Measurements from ENCODE around the gene LHB. TPM values are rescaled to one million over a fixed set of nuclear protein-coding genes. Genes with fewer than 3 reads are reported as not detected.
A peak's percentile ranks its signal among the peaks of the same experiment; 100 is the strongest.
"Not testable (repeated sequence)": the region's sequence is repeated elsewhere in the genome, so short reads cannot be mapped to it uniquely, and the experiment has no call there.

LHB gene
- total and polyA plus RNA-seq, 2 donors = 1.2 TPM; not detected in 1

DNA sequence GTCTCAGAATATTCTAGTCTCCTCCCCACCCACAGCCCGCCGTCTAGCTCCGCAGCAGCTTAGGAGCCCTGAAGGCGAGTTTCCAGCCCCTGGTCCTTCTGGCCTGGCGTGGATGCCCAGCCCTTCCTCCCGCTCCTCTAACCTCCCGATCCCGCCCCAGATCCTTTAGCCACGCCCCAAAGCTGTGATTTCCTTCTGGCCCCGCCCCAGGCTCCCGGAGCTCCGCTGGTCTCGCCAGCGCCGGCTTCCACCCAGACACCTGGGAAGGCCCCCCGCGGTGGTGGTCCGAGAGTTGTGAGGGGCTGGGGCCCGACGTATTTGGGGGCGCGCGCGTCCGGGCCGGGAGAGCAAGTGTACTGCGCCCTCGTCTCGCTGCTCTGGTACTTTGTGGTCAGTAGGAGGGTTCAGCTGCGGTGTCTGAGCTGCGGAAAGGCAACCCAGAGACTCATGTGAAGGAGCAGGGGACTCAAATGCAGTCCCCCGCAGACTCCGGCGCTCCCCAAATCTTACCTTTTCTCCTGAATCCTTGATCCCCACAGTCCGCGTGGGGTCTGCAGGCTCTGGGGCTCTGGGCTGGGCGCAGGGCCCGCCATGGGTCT, 40.8 kb upstream of the LHB start, which contains the start of gene CGB7:
CGB7 (minus strand) TSS at position 114 of the 599 bp plus-strand sequence. CDS start 2,374 bp downstream, outside the sequence.
- peaks cover 0 to 20% of the 10 kb centered on the region in 2 donors for H3K4me1 ChIP-seq (ENCODE audit: control insufficient read depth in 2 of 2, insufficient read depth in 2 of 2, low read length in 2 of 2)
- no peak within 1 kb of the TSS for H3K27ac ChIP-seq (ENCODE audit: low read depth in 1 of 2, low read length in 1 of 2)
- H3K27me3 ChIP-seq (ENCODE audit: control insufficient read depth in 2 of 2, insufficient read depth in 1 of 2, low read length in 1 of 2) = peaks cover 31 to 78% of the 10 kb centered on the region in 2 donors
- DNase-seq (ENCODE audit: low read depth in 6 of 9, low spot score in 9 of 9) = no peak
- H3K36me3 ChIP-seq (ENCODE audit: control insufficient read depth in 2 of 2, insufficient read depth in 2 of 2, low read length in 1 of 2) = no peaks in the 10 kb centered on the region
- no peaks in the 10 kb centered on the region for H3K9me3 ChIP-seq (ENCODE audit: control insufficient read depth in 2 of 2, insufficient read depth in 1 of 2, low read length in 1 of 2)
- H3K4me3 ChIP-seq (ENCODE audit: low read length in 2 of 2) = peak within 1 kb of the TSS in 1 of 2 donors; percentile 48
- 4% methylated on average over 38 of the region's 38 CpGs for WGBS

- WGBS = 4% methylated on average over 34 of the region's 34 CpGs
- not testable (repeated sequence) for DNase-seq (ENCODE audit: low read depth in 6 of 9, low spot score in 9 of 9); H3K27ac ChIP-seq (ENCODE audit: low read depth in 1 of 2, low read length in 1 of 2); H3K36me3 ChIP-seq (ENCODE audit: control insufficient read depth in 2 of 2, insufficient read depth in 2 of 2, low read length in 1 of 2); H3K9me3 ChIP-seq (ENCODE audit: control insufficient read depth in 2 of 2, insufficient read depth in 1 of 2, low read length in 1 of 2)
- Histone ChIP-seq H3K27me3 (ENCODE audit: control insufficient read depth in 2 of 2, insufficient read depth in 1 of 2, low read length in 1 of 2) (peaks cover 31 to 71% of the 10 kb centered on the region in 2 donors), H3K4me3 (ENCODE audit: low read length in 2 of 2) (peak overlapping the region in 1 of 2 donors; percentile 48), H3K4me1 (ENCODE audit: control insufficient read depth in 2 of 2, insufficient read depth in 2 of 2, low read length in 2 of 2) (peaks cover 0 to 20% of the 10 kb centered on the region in 2 donors)
Observed at GRCh38 chr19:49056902-49057596, 40.2 kb upstream of the LHB start.

GRCh38 chr19:49056101-49056901, 39.4 kb upstream of the LHB start:
- WGBS = 1% methylated on average over 63 of the region's 63 CpGs
- Histone ChIP-seq H3K27me3 (ENCODE audit: control insufficient read depth in 2 of 2, insufficient read depth in 1 of 2, low read length in 1 of 2) (peaks cover 31 to 64% of the 10 kb centered on the region in 2 donors), H3K4me1 (ENCODE audit: control insufficient read depth in 2 of 2, insufficient read depth in 2 of 2, low read length in 2 of 2) (peaks cover 0 to 20% of the 10 kb centered on the region in 2 donors), H3K9me3 (ENCODE audit: control insufficient read depth in 2 of 2, insufficient read depth in 1 of 2, low read length in 1 of 2) (no peaks in the 10 kb centered on the region), H3K27ac (ENCODE audit: low read depth in 1 of 2, low read length in 1 of 2) (no peak overlapping the region), H3K36me3 (ENCODE audit: control insufficient read depth in 2 of 2, insufficient read depth in 2 of 2, low read length in 1 of 2) (no peaks in the 10 kb centered on the region), H3K4me3 (ENCODE audit: low read length in 2 of 2) (peak overlapping the region; percentile 10 to 48)
- peak in 4 of 9 donors; percentile 12 to 33 (median 22) for DNase-seq (ENCODE audit: low read depth in 6 of 9, low spot score in 9 of 9)

GRCh38 chr19:49050376-49051033, 33.6 kb upstream of the LHB start:
- not testable (repeated sequence) for H3K4me3 ChIP-seq (ENCODE audit: low read length in 2 of 2); DNase-seq (ENCODE audit: low read depth in 6 of 9, low spot score in 9 of 9); H3K9me3 ChIP-seq (ENCODE audit: control insufficient read depth in 2 of 2, insufficient read depth in 1 of 2, low read length in 1 of 2); H3K27ac ChIP-seq (ENCODE audit: low read depth in 1 of 2, low read length in 1 of 2); H3K4me1 ChIP-seq (ENCODE audit: control insufficient read depth in 2 of 2, insufficient read depth in 2 of 2, low read length in 2 of 2); H3K36me3 ChIP-seq (ENCODE audit: control insufficient read depth in 2 of 2, insufficient read depth in 2 of 2, low read length in 1 of 2)
- H3K27me3 ChIP-seq (ENCODE audit: control insufficient read depth in 2 of 2, insufficient read depth in 1 of 2, low read length in 1 of 2) = peaks cover 3 to 11% of the 10 kb centered on the region in 2 donors
- 88% methylated on average over 24 of the region's 24 CpGs for WGBS

DNA sequence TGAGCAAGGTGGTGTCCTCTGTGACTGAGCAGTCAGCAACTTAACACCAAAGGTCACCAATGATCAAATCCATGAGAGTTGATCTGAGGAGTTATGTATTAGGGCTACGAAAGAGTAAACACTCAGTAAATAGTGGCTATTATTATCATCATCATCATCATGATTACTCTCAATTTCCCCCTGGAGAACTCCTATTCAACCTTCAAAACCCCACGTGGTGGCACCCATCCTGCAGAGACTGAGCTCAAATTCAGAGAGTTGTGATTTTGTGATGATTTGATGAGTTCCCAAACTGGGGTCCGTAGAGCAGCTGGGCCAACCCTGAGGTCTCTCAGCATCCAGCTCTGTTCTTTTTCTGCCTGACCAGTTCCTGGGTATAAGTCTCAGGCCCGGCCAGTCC, 32.9 kb upstream of the LHB start:
- H3K27me3 ChIP-seq (ENCODE audit: control insufficient read depth in 2 of 2, insufficient read depth in 1 of 2, low read length in 1 of 2); DNase-seq (ENCODE audit: low read depth in 6 of 9, low spot score in 9 of 9); H3K9me3 ChIP-seq (ENCODE audit: control insufficient read depth in 2 of 2, insufficient read depth in 1 of 2, low read length in 1 of 2); H3K36me3 ChIP-seq (ENCODE audit: control insufficient read depth in 2 of 2, insufficient read depth in 2 of 2, low read length in 1 of 2); H3K4me1 ChIP-seq (ENCODE audit: control insufficient read depth in 2 of 2, insufficient read depth in 2 of 2, low read length in 2 of 2); H3K4me3 ChIP-seq (ENCODE audit: low read length in 2 of 2); H3K27ac ChIP-seq (ENCODE audit: low read depth in 1 of 2, low read length in 1 of 2): not testable (repeated sequence)
- 84% methylated on average over 3 of the region's 4 CpGs for WGBS

DNA sequence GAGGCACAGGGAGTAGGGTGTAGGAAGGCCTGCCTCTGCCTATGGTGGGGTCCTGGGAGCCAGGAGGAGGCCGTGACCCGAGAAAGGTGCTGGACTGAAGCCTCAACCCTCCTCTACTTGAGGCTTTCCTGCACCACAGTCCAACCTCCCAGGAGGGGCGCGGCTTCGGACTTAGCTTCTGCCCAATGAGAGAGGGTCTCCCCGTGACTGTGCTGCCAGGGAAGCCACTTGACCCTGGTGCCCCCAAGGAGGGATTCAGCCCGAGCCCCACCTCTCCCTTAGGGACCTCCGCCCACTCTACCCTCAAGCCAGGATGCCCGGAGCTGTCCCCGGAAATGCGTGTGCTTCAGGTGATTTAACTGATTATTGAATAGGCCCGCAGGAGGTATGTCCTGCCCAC, 32.1 kb upstream of the LHB start, which contains the start of gene CGB8:
CGB8 (minus strand) TSS at position 101 of the 400 bp plus-strand sequence. CDS start 372 bp downstream, outside the sequence.
- not testable (repeated sequence) for H3K36me3 ChIP-seq (ENCODE audit: control insufficient read depth in 2 of 2, insufficient read depth in 2 of 2, low read length in 1 of 2); H3K27me3 ChIP-seq (ENCODE audit: control insufficient read depth in 2 of 2, insufficient read depth in 1 of 2, low read length in 1 of 2); H3K4me1 ChIP-seq (ENCODE audit: control insufficient read depth in 2 of 2, insufficient read depth in 2 of 2, low read length in 2 of 2); H3K9me3 ChIP-seq (ENCODE audit: control insufficient read depth in 2 of 2, insufficient read depth in 1 of 2, low read length in 1 of 2); H3K27ac ChIP-seq (ENCODE audit: low read depth in 1 of 2, low read length in 1 of 2); DNase-seq (ENCODE audit: low read depth in 6 of 9, low spot score in 9 of 9); H3K4me3 ChIP-seq (ENCODE audit: low read length in 2 of 2)
- 84% methylated on average over 12 of the region's 12 CpGs for WGBS

DNA sequence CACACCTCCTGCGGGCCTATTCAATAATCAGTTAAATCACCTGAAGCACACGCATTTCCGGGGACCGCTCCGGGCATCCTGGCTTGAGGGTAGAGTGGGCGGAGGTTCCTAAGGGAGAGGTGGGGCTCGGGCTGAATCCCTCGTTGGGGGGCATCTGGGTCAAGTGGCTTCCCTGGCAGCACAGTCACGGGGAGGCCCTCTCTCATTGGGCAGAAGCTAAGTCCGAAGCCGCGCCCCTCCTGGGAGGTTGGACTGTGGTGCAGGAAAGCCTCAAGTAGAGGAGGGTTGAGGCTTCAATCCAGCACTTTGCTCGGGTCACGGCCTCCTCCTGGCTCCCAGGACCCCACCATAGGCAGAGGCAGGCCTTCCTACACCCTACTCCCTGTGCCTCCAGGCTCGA, 26.7 kb upstream of the LHB start, which contains the start of gene CGB5:
CGB5 (plus strand) TSS at position 301 of the 400 bp plus-strand sequence. CDS start 362 bp downstream, outside the sequence.
- H3K4me3 ChIP-seq (ENCODE audit: low read length in 2 of 2); H3K4me1 ChIP-seq (ENCODE audit: control insufficient read depth in 2 of 2, insufficient read depth in 2 of 2, low read length in 2 of 2); H3K36me3 ChIP-seq (ENCODE audit: control insufficient read depth in 2 of 2, insufficient read depth in 2 of 2, low read length in 1 of 2); DNase-seq (ENCODE audit: low read depth in 6 of 9, low spot score in 9 of 9); H3K9me3 ChIP-seq (ENCODE audit: control insufficient read depth in 2 of 2, insufficient read depth in 1 of 2, low read length in 1 of 2); H3K27me3 ChIP-seq (ENCODE audit: control insufficient read depth in 2 of 2, insufficient read depth in 1 of 2, low read length in 1 of 2); H3K27ac ChIP-seq (ENCODE audit: low read depth in 1 of 2, low read length in 1 of 2): not testable (repeated sequence)
- 82% methylated on average over 15 of the region's 15 CpGs for WGBS

DNA sequence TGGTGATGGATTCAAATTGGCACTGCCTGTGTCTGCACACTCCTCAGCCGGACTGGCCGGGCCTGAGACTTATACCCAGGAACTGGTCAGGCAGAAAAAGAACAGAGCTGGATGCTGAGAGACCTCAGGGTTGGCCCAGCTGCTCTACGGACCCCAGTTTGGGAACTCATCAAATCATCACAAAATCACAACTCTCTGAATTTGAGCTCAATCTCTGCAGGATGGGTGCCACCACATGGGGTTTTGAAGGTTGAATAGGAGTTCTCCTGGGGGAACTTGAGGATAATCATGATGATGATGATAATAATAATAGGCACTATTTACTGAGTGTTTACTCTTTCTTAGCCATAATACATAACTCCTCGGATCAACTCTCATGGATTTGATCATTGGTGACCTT, 25.8 kb upstream of the LHB start:
- 97% methylated on average over 4 of the region's 4 CpGs for WGBS
- not testable (repeated sequence) for H3K4me1 ChIP-seq (ENCODE audit: control insufficient read depth in 2 of 2, insufficient read depth in 2 of 2, low read length in 2 of 2); H3K27ac ChIP-seq (ENCODE audit: low read depth in 1 of 2, low read length in 1 of 2); H3K27me3 ChIP-seq (ENCODE audit: control insufficient read depth in 2 of 2, insufficient read depth in 1 of 2, low read length in 1 of 2); H3K4me3 ChIP-seq (ENCODE audit: low read length in 2 of 2); H3K9me3 ChIP-seq (ENCODE audit: control insufficient read depth in 2 of 2, insufficient read depth in 1 of 2, low read length in 1 of 2); DNase-seq (ENCODE audit: low read depth in 6 of 9, low spot score in 9 of 9); H3K36me3 ChIP-seq (ENCODE audit: control insufficient read depth in 2 of 2, insufficient read depth in 2 of 2, low read length in 1 of 2)

All from thymus (tissue), 11 donors.